Kidney (tissue), 14 donors: Measurements from ENCODE around the gene ANGPTL4. TPM values are rescaled to one million over a fixed set of nuclear protein-coding genes. Genes with fewer than 3 reads are reported as not detected.

ENCODE experiments used
- DNase-seq, 5 donors: peaks; one replicate each; pipeline ENCODE4 v3.0.0-alpha.2; 2013 to 2020
- FAIRE-seq: peaks from 2 replicates; lab custom pipeline; 2012; peaks lifted over from hg19 to GRCh38; lab: Jason Lieb, UNC
- H3K27ac ChIP-seq, 2 donors: one replicate each; pipeline ENCODE4 v1.7.0; 2013; ENCODE audit warnings: low read depth in 2 of 2, low read length in 2 of 2, inconsistent platforms in 1 of 2
- H3K27me3 ChIP-seq: one replicate; pipeline ENCODE4 v1.7.1; 2013; ENCODE audit warnings: low read length, inconsistent platforms; ENCODE audit not compliant: control insufficient read depth, insufficient read depth
- H3K36me3 ChIP-seq, 3 donors: one replicate each; pipeline versions ENCODE4 v1.7.0 to v1.7.1; 2013; ENCODE audit warnings: low read length in 3 of 3, control low read depth in 1 of 3, inconsistent platforms in 1 of 3; ENCODE audit not compliant: insufficient read depth in 3 of 3, control insufficient read depth in 2 of 3
- H3K4me1 ChIP-seq, 3 donors: one replicate each; pipeline versions ENCODE4 v1.7.0 to v1.7.1; 2013; ENCODE audit warnings: low read length in 3 of 3, inconsistent platforms in 1 of 3, low read depth in 1 of 3; ENCODE audit not compliant: control insufficient read depth in 2 of 3, insufficient read depth in 2 of 3
- H3K4me3 ChIP-seq, 3 donors: one replicate each; pipeline versions ENCODE4 v1.7.0 to v1.8.1; 2013; ENCODE audit warnings: low read length in 3 of 3, control low read depth in 1 of 3, inconsistent platforms in 1 of 3
- H3K9ac ChIP-seq, 3 donors: one replicate each; pipeline versions ENCODE4 v1.7.0 to v1.7.1; 2013; ENCODE audit warnings: low read length in 3 of 3, control low read depth in 1 of 3, inconsistent platforms in 1 of 3
- H3K9me3 ChIP-seq, 3 donors: one replicate each; pipeline versions ENCODE4 v1.7.0 to v1.7.1; 2013; ENCODE audit warnings: low read length in 3 of 3, control low read depth in 1 of 3, inconsistent platforms in 1 of 3; ENCODE audit not compliant: control insufficient read depth in 2 of 3, insufficient read depth in 1 of 3
- CTCF ChIP-seq: IDR thresholded peaks from 3 replicates; pipeline ENCODE4 v1.5.1; 2012; ENCODE audit warnings: mild to moderate bottlenecking, moderate library complexity, borderline replicate concordance; ENCODE audit not compliant: insufficient read depth; ENCODE audit errors: extremely low read depth
- intact Hi-C: fragments of 100-400 bp; cut with DNase I; formaldehyde crosslinking; loops from one replicate; pipeline ENCODE4 v1.11.1; 2022
- polyA plus RNA-seq: library from polyadenylated mRNA; stranded (reverse); fragments of 350-450 nt; fragmentation: Illumina TruSeq; extraction: RNeasy Lipid Tissue Mini Kit (QIAGEN cat#74804); gene quantifications from one replicate; pipeline ENCODE4 v1.2.3, GENCODE V29; 2014; ENCODE audit warnings: low read depth, low replicate concordance; ENCODE audit not compliant: insufficient read depth
- total RNA-seq: library from RNA; stranded (reverse); fragmentation: NEBNext Ultra II Directional; extraction: Animal tissue kit (Norgen Biotek cat#: 25700); gene quantifications from one replicate; pipeline ENCODE4 v1.2.1, GENCODE V29; 2021
- donor health status: control.
- donor health status: control.
- donor health status: control.
- donor health status: control.
- donor health status: control.
- donor health status: DM: yes; HTN: yes; CAD: no.
- donor health status: Normal renal cell carcinoma (clear cell type).

ANGPTL4 gene
- total and polyA plus RNA-seq, 2 donors from 2014 or later, result 7.2 to 40.3 TPM

DNA sequence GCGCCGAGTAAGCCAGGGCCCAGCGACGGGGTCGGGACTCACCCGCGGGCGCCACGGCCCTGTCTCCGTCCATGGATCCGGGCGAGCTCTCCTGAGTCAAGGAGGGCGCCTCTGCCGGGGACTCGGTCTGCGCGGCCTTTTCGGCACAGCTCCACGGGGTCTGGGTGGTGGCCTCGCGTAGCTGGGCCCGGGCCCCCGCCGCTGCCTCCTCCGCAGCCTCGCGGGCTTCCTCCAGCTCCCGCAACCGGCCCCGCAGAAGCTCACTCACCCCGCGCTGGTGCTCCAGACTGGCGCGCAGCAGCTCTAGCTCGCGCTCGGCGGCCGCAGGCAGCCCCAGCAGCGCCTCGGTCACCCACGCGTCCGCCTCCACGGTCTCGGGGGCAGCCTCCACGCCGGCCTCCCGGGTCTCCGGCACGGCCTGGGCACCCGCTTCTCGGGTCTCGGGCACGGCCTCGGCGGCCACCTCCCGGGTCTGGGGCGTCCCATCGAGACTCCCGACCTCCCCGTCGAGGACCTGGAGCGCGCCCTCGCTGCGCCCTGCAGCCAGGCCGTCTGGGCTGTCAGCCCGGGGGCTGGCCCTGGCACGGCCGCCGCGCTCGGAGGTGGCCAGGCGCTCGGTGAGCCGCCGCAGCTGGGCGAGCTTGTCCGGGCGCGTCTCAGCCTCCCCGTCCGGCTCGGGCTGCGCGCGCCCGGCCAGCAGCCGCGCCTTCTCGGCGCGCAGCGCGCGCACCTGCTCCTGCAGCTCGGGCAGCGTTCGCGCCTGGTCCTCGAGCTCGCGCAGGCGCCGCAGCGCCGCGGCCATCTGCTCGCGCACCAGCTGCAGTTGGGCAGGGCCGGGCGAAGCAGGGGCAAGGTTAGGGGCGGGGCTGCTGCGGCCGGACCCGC, 29.3 kb upstream of the ANGPTL4 start:
- intact Hi-C loops, result no loop called here
- Histone ChIP-seq H3K4me1 (peaks cover 0 to 11% (median 0%) of the 10 kb centered on the region in 3 donors), H3K36me3 (no peaks in the 10 kb centered on the region), H3K27ac (no peak overlapping the region), H3K9me3 (no peaks in the 10 kb centered on the region), H3K9ac (no peak overlapping the region), H3K27me3 (peaks cover 15% of the 10 kb centered on the region), H3K4me3 (no peak overlapping the region)
- TF ChIP-seq CTCF, result no peak
- FAIRE-seq (no peak), DNase-seq (peak in 4 of 5 donors; percentile 76 to 86 (median 82))

DNA sequence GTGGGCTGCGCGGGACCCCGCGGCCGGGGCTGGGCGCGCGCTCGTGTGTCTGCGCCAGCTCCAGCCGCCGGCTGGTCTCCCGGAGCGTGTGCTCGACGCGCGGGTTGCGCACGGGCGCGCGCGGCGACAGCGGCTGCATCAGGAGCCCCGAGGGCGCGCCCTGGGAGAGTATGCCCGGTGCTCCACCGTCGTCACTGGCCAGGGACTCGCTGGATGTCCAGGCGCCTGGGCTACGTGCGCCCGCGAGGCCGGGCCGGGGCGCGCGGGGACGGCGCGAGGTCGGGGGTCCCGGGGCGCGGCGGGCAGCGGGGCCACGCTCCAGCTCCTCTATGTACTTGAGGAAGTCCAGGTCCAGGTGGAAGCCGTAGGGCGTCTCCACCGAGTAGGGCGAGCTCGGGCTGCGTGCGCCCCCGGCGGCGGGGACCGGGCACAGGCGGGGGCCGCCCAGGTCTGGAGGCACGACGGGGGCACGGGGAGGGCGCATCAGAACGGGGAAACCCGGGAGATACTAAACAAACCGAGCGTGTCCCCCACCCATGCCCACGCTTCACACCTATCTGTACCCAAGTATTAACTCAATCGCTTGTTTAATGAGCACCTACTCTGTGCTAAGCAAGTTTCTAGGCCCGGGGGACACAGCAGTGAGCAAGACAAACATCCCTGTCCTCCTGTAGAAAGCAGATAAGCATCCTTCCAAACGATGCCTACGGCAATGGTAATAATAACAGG, 28.4 kb upstream of the ANGPTL4 start:
- H3K9ac ChIP-seq, result no peak overlapping the region
- peaks cover 15% of the 10 kb centered on the region for H3K27me3 ChIP-seq
- FAIRE-seq, result no peak
- peaks cover 0 to 11% (median 0%) of the 10 kb centered on the region in 3 donors for H3K4me1 ChIP-seq
- intact Hi-C loops, result no loop called here
- no peaks in the 10 kb centered on the region for H3K9me3 ChIP-seq
- TF ChIP-seq CTCF, result no peak
- DNase-seq, result peak in 1 of 5 donors; percentile 66
- no peaks in the 10 kb centered on the region for H3K36me3 ChIP-seq
- H3K4me3 ChIP-seq, result no peak overlapping the region
- no peak overlapping the region for H3K27ac ChIP-seq

DNA sequence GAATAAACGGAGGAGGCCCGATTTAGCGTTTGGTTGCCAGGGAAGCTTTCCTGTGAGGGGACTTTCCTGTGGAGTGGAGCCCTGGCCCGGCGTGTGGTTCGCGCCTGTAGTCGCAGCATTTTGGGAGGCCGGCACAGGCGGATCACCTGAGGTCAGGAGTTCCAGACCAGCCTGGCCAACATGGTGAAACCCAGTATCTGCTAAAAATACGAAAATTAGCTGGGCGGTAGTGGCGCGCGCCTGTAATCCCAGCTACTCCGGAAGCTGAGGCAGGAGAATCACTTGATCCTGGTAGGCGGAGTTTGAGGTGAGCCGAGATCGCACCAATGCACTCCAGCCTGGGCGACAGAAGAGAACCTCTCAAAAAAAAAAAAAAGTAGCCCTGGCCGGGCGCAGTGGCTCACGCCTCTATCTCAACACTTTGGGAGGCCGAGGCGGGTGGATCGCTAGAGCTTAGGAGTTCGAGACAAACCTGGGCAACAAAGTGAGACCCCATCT, 27.8 kb upstream of the ANGPTL4 start:
- no peak for FAIRE-seq

More for the DNA sequence above, 27.8 kb upstream of the ANGPTL4 start:
- intact Hi-C loops, result no loop called here
- Histone ChIP-seq H3K36me3 (no peaks in the 10 kb centered on the region), H3K4me1 (peaks cover 0 to 11% (median 0%) of the 10 kb centered on the region in 3 donors), H3K4me3 (no peak overlapping the region), H3K9me3 (no peaks in the 10 kb centered on the region), H3K27ac (no peak overlapping the region), H3K27me3 (peaks cover 15% of the 10 kb centered on the region), H3K9ac (no peak overlapping the region)
- no peak for DNase-seq
- no peak for TF ChIP-seq CTCF
